HepG2 (cell line): ENCODE results near the gene ANAPC2. TPM values are rescaled to one million over a fixed set of nuclear protein-coding genes. Genes with fewer than 3 reads are reported as not detected.

Source experiments
- ATAC-seq: fragments of 200-7000 bp; cut with Tn5 transposase; 3 replicates; pipeline ENCODE4 v1.9.1; 2020; ENCODE audit warnings: mild to moderate bottlenecking, moderate library complexity
- BruUV-seq: library from RNA; stranded (reverse); fragments of 400-500 nt; replicated peaks from 2 replicates; lab custom pipeline; 2021; lab: Mats Ljungman, UMichigan
- CTCF ChIA-PET: fragments of 300-600 bp; formaldehyde crosslinking; extraction: SDS; loops from one replicate; lab custom pipeline; 2021; ENCODE audit warnings: low total read pairs, inconsistent platforms, low intra/inter-chr PET ratio; lab: Yijun Ruan, JAX
- POLR2A ChIA-PET: fragments of 350-600 bp; sonication (Branson Sonifier 250); formaldehyde crosslinking; loops from one replicate; lab custom pipeline; 2020; ENCODE audit warnings: antibody characterized with exemption, inconsistent platforms; lab: Yijun Ruan, JAX
- DNase-seq: peaks from one replicate; pipeline ENCODE4 v3.0.0-alpha.2; 2015; ENCODE audit warnings: low spot score
- FAIRE-seq: peaks from 3 replicates; lab custom pipeline; 2011; peaks lifted over from hg19 to GRCh38; lab: Jason Lieb, UNC
- H2AFZ ChIP-seq: one replicate; pipeline ENCODE4 v1.6.1; 2011; ENCODE audit warnings: low read length, inconsistent platforms
- H3K27ac ChIP-seq: fragments of 300-600 bp; 3 replicates; pipeline ENCODE4 v1.8.0; 2011; ENCODE audit warnings: mixed run types, mild to moderate bottlenecking, mixed read lengths, low read length, inconsistent platforms; ENCODE audit not compliant: insufficient read depth; ENCODE audit errors: extremely low read length
- H3K27me3 ChIP-seq, 2 experiments: fragments of 200-600 bp in 1 of 2; 2 replicates in 1 of 2; 3 replicates in 1 of 2; pipeline versions ENCODE4 v1.6.0 to v1.8.0; 2011; ENCODE audit warnings: low read length in 2 of 2, mild to moderate bottlenecking in 2 of 2, moderate library complexity in 2 of 2, inconsistent platforms in 1 of 2; ENCODE audit not compliant: insufficient read depth in 2 of 2, control insufficient read depth in 1 of 2
- H3K36me3 ChIP-seq, 2 experiments: fragments of 200-600 bp in 1 of 2; replicated peaks in 1 of 2; 2 replicates in 1 of 2; 3 replicates in 1 of 2; pipeline versions ENCODE4 v1.5.1 to v1.8.0; 2011; ENCODE audit warnings: low read length in 2 of 2, inconsistent platforms in 1 of 2; ENCODE audit not compliant: insufficient read depth in 2 of 2, control insufficient read depth in 1 of 2
- H3K4me1 ChIP-seq: 2 replicates; pipeline ENCODE4 v1.5.1; 2012; ENCODE audit warnings: low read length, inconsistent platforms; ENCODE audit not compliant: insufficient read depth
- H3K4me2 ChIP-seq: 2 replicates; pipeline ENCODE4 v1.6.0; 2011; ENCODE audit warnings: low read depth, low read length, inconsistent platforms
- H3K4me3 ChIP-seq, 3 experiments: fragments of 200-600 bp in 1 of 3; sonication (generic), shearing (Covaris generic) in 1 of 3; replicated peaks in 1 of 3; 2 replicates each; pipeline ENCODE4 v1.5.1; 2011 to 2016; ENCODE audit warnings: low read length in 3 of 3, inconsistent platforms in 2 of 3, low read depth in 2 of 3, mild to moderate bottlenecking in 2 of 3, control low read depth in 1 of 3, mixed read lengths in 1 of 3; ENCODE audit not compliant: insufficient read depth in 1 of 3
- H3K79me2 ChIP-seq: one replicate; pipeline ENCODE4 v1.6.1; 2011; ENCODE audit warnings: low read length, inconsistent platforms; ENCODE audit not compliant: insufficient read depth
- H3K9ac ChIP-seq: 2 replicates; pipeline ENCODE4 v1.6.0; 2011; ENCODE audit warnings: mild to moderate bottlenecking, low read depth, low read length, inconsistent platforms; ENCODE audit not compliant: insufficient read depth
- H3K9me3 ChIP-seq: 2 replicates; pipeline ENCODE4 v1.5.1; 2012; ENCODE audit warnings: mild to moderate bottlenecking, low read length
- H4K20me1 ChIP-seq: 2 replicates; pipeline ENCODE4 v1.6.0; 2011; ENCODE audit warnings: inconsistent platforms, mild to moderate bottlenecking, low read length, moderate library complexity; ENCODE audit not compliant: insufficient read depth
- HDAC6 ChIP-seq: fragments of 200-600 bp; sonication (generic); IDR thresholded peaks from 2 replicates; pipeline ENCODE4 v1.7.0; 2017; ENCODE audit warnings: mild to moderate bottlenecking, antibody characterized with exemption, low read length, low read depth
- HNRNPUL1 ChIP-seq: fragments of 200-400 bp; formaldehyde crosslinking; IDR thresholded peaks from 2 replicates; pipeline ENCODE4 v1.6.1; 2017; ENCODE audit warnings: low read depth, mild to moderate bottlenecking, low read length, moderate library complexity
- NFE2 ChIP-seq: sonication (generic); formaldehyde crosslinking; IDR thresholded peaks from 2 replicates; pipeline ENCODE4 v1.4.0; 2020; ENCODE audit warnings: missing genetic modification reagents
- PAX8 ChIP-seq: sonication (generic); formaldehyde crosslinking; IDR thresholded peaks from 2 replicates; pipeline ENCODE4 v1.8.0; 2022; ENCODE audit warnings: mild to moderate bottlenecking, missing genetic modification reagents, borderline replicate concordance
- ZFP82 ChIP-seq: sonication (generic); formaldehyde crosslinking; IDR thresholded peaks from 2 replicates; pipeline ENCODE4 v1.5.1; 2020; ENCODE audit warnings: mild to moderate bottlenecking, missing genetic modification reagents, borderline replicate concordance
- ZNF143 ChIP-seq: sonication (generic); formaldehyde crosslinking; IDR thresholded peaks from 2 replicates; pipeline ENCODE4 v1.4.0; 2020; ENCODE audit warnings: missing genetic modification reagents
- ZNF546 ChIP-seq: sonication (generic); formaldehyde crosslinking; conservative IDR thresholded peaks from 2 replicates; pipeline ENCODE4 v1.8.1; 2023; ENCODE audit warnings: mild to moderate bottlenecking, missing genetic modification reagents
- WGBS: methylation state at CpG from one replicate; pipeline ENCODE4 v1.1.6; 2017; ENCODE audit warnings: low lambda C conversion rate; 5-methylcytosine and 5-hydroxymethylcytosine counted together
- in situ Hi-C: cut with HindIII; loops from 2 replicates; pipeline ENCODE4 v1.10.0; 2017; ENCODE audit warnings: low pct_unique_long_range_greater_than_20kb; ENCODE audit not compliant: extremely low pct_ligation_motif_present
- intact Hi-C: fragments of 100-400 bp; cut with micrococcal nuclease; formaldehyde crosslinking; loops from one replicate; pipeline ENCODE4 v1.10.0; 2022; ENCODE audit not compliant: unreplicated experiment
- polyA plus RNA-seq, 8 experiments: library from polyadenylated mRNA; depleted of rRNA in 3 of 8; stranded (reverse) in 7 of 8; unstranded in 1 of 8; fragments of >200 nt; fragmentation: Illumina TruSeq in 4 of 8; extraction: Trizol in 4 of 8; gene quantifications; 2 replicates each; pipeline versions ENCODE4 v1.2.1 to v1.2.3, GENCODE V29; 2011 to 2016; ENCODE audit warnings: low read depth in 4 of 8, missing spikeins in 1 of 8, mixed read lengths in 1 of 8; ENCODE audit not compliant: insufficient read depth in 1 of 8
- total RNA-seq, 5 experiments: library from RNA; depleted of rRNA; stranded (reverse); fragments of >200 nt; fragmentation: Illumina TruSeq; extraction: Trizol; gene quantifications; 2 replicates each; pipeline ENCODE4 v1.2.3, GENCODE V29; 2016; ENCODE audit warnings: low read depth in 1 of 5
- TF ChIP-seq, protein P1 (sequence below): sonication (generic); formaldehyde crosslinking; IDR thresholded peaks from 2 replicates; pipeline ENCODE4 v1.5.0; 2020; ENCODE audit warnings: mild to moderate bottlenecking, missing genetic modification reagents, borderline replicate concordance

ANAPC2 gene
- total and polyA plus RNA-seq, 2 of the 13 experiments (the other 11 are each of a cell fraction or from before 2014, with no cell fraction given) = 12.3 to 15.4 TPM

DNA sequence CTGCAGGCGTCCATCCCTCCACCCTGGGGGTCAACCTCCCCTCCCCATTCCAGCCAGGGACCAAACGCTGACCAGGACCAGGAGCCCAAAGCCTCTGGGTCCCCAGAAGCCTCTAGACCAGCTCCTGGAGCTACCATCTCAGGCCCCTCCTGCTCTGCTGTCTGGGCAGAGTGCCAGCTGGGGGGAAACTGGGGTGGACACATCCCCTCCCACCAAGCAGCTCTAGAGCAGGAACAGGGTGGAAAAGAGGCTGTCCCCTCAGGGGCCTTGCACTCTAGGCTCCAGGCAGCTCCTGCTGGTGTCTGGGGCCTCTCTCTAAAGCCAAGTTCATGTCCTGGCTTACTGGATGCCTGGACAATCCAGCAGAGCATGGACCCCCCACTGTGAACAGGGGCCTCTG, 4.5 kb upstream of the ANAPC2 start:
- TF ChIP-seq, protein P1, sequence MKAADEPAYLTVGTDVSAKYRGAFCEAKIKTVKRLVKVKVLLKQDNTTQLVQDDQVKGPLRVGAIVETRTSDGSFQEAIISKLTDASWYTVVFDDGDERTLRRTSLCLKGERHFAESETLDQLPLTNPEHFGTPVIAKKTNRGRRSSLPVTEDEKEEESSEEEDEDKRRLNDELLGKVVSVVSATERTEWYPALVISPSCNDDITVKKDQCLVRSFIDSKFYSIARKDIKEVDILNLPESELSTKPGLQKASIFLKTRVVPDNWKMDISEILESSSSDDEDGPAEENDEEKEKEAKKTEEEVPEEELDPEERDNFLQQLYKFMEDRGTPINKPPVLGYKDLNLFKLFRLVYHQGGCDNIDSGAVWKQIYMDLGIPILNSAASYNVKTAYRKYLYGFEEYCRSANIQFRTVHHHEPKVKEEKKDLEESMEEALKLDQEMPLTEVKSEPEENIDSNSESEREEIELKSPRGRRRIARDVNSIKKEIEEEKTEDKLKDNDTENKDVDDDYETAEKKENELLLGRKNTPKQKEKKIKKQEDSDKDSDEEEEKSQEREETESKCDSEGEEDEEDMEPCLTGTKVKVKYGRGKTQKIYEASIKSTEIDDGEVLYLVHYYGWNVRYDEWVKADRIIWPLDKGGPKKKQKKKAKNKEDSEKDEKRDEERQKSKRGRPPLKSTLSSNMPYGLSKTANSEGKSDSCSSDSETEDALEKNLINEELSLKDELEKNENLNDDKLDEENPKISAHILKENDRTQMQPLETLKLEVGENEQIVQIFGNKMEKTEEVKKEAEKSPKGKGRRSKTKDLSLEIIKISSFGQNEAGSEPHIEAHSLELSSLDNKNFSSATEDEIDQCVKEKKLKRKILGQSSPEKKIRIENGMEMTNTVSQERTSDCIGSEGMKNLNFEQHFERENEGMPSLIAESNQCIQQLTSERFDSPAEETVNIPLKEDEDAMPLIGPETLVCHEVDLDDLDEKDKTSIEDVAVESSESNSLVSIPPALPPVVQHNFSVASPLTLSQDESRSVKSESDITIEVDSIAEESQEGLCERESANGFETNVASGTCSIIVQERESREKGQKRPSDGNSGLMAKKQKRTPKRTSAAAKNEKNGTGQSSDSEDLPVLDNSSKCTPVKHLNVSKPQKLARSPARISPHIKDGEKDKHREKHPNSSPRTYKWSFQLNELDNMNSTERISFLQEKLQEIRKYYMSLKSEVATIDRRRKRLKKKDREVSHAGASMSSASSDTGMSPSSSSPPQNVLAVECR = no peak
- no peak for TF ChIP-seq ZNF546
- TF ChIP-seq NFE2 (CRISPR knock-in tag) = no peak
- no peak for TF ChIP-seq HDAC6
- TF ChIP-seq HNRNPUL1 = no peak
- TF ChIP-seq PAX8 (CRISPR knock-in tag) = no peak
- TF ChIP-seq ZNF143 = no peak
- no peak for TF ChIP-seq ZFP82 (CRISPR knock-in tag)
- FAIRE-seq = no peak
- H3K27ac ChIP-seq = no peak overlapping the region
- H3K4me1 ChIP-seq = peaks cover 48% of the 10 kb centered on the region
- WGBS = 100% methylated on average over 1 of the region's 2 CpGs
- no peaks in the 10 kb centered on the region; the same call in 1 of the 2 replicates for H4K20me1 ChIP-seq
- no peaks in the 10 kb centered on the region for H3K9me3 ChIP-seq
- peaks cover 40% of the 10 kb centered on the region for H3K79me2 ChIP-seq
- H3K27me3 ChIP-seq = no peaks in the 10 kb centered on the region
- BruUV-seq = no TSS peak
- POLR2A ChIA-PET = interaction anchor here (1.1 to 1.9 kb wide), 2 partner anchors 8 to 30 kb away, joined by 5 to 6 read pairs; partner anchors contain the start of gene TPRN
- no peak for DNase-seq
- H3K9ac ChIP-seq = no peak overlapping the region
- no peak overlapping the region for H3K4me2 ChIP-seq
- CTCF ChIA-PET = no interaction called here
- no peak for ATAC-seq
- no peak overlapping the region for H3K4me3 ChIP-seq
- H2AFZ ChIP-seq = no peak overlapping the region
- H3K36me3 ChIP-seq = peaks cover 9 to 14% of the 10 kb centered on the region in 2 experiments; a peak in 3 of 5 replicates
- in situ Hi-C loops = no loop called here
- intact Hi-C loops = no loop called here
